Bladder microvascular endothelial cell (primary cell): ENCODE data around the gene UBE2E1. TPM values are rescaled to one million over a fixed set of nuclear protein-coding genes. Genes with fewer than 3 reads are reported as not detected.

ENCODE experiments used
- total RNA-seq: library from RNA; depleted of rRNA; stranded (reverse); fragments of >200 nt; gene quantifications from 2 replicates; pipeline ENCODE4 v1.2.3, GENCODE V29; 2014

Gene UBE2E1
- 80.1 and 114 TPM in 2 replicates for total RNA-seq

GRCh38 chr3:23805633-23806533, at the start of gene UBE2E1:
Gene UBE2E1, plus strand, starts transcription at chr3:23805955. Its CDS starts 1,315 bp downstream, at chr3:23807270.

GRCh38 chr3:23916886-23917678, 111.3 kb downstream of the UBE2E1 start, which contains the start of the genes NKIRAS1 and RPL15:
Gene NKIRAS1, minus strand, starts transcription at chr3:23916990. Its CDS starts 6,086 bp downstream, at chr3:23910904.
Gene RPL15, plus strand, starts transcription at chr3:23917132. Its CDS starts 728 bp downstream, at chr3:23917860.

Other genes starting within 250 kb of the UBE2E1 start
- gene NKIRAS1, start 111.0 kb downstream of the UBE2E1 start, total RNA-seq = 4.7 and 8.1 TPM in 2 replicates
- gene RPL15, start 111.2 kb downstream of the UBE2E1 start, total RNA-seq = 1,706 and 1,853 TPM in 2 replicates
- 15.1 and 44.4 TPM in 2 replicates for gene NR1D2, start 139.3 kb downstream of the UBE2E1 start, total RNA-seq